PFSK-1 (cell line): Measurements from ENCODE around the gene DHRS9.

Experiments
- FOXP2 ChIP-seq: optimal IDR thresholded peaks from 2 replicates; pipeline ENCODE3; 2011; ENCODE audit warnings: borderline replicate concordance, control low read depth, inconsistent platforms; ENCODE audit not compliant: insufficient read depth; ENCODE audit errors: extremely low read length, extremely low read depth
- POLR2AphosphoS5 ChIP-seq: IDR thresholded peaks from 2 replicates; pipeline ENCODE4 v1.6.1; 2012; ENCODE audit warnings: low read depth, mild to moderate bottlenecking, control low read depth, low read length, moderate library complexity
- SIN3A ChIP-seq: IDR thresholded peaks from 2 replicates; pipeline ENCODE4 v1.6.1; 2012; ENCODE audit warnings: mild to moderate bottlenecking, low read length, moderate library complexity, borderline replicate concordance; ENCODE audit not compliant: insufficient read depth
- TAF1 ChIP-seq: IDR thresholded peaks from 2 replicates; pipeline ENCODE4 v1.6.1; 2012; ENCODE audit warnings: low read length, control low read depth, borderline replicate concordance; ENCODE audit not compliant: insufficient read depth
- TF ChIP-seq, protein P1 (sequence below), 2 experiments: IDR thresholded peaks; 2 replicates each; pipeline versions ENCODE4 v1.6.1 to v1.8.0; 2011 to 2012; ENCODE audit warnings: low read depth in 2 of 2, low read length in 2 of 2, control low read depth in 1 of 2, inconsistent platforms in 1 of 2, mild to moderate bottlenecking in 1 of 2, moderate library complexity in 1 of 2; ENCODE audit not compliant: insufficient read depth in 1 of 2

Gene DHRS9

DNA sequence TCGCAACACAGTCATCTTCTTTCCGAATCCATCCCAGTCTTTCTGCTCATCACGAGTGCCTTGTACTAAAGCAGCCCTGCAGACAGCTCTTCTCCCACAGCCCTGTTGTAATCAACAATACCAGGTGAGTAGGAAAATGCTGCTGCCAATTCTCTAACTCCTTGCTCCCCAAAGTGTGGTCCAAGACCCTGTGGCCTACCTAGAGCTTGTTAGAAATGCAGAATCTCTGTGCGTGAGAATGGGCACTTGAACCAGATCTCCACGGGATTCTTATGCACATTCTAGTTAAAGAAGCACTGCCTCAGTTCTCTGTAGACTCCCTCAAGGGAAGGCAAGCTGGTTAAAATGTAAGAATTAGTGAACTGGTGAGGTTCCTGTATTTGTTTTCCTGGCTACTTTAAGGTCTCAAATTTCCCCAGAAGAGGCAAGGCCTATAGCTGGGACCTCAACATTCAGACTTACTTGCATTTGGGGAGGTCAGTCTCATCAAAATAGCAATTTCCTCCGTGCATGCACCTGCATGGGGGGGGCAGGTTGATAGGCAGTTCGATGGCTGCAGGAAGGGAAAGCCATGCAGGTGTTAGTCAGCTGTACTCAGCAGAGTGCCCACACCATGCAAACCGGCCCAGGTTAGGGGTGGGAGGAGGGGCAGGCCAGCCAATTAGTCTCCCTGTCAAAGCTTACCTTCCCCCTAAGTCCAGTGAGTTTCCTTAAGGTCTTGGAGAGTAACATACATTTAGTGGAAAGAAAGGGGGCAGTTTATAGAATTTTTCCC lies 70.8 kb downstream of the DHRS9 start:
- no peak for TF ChIP-seq SIN3A
- TF ChIP-seq, protein P1, sequence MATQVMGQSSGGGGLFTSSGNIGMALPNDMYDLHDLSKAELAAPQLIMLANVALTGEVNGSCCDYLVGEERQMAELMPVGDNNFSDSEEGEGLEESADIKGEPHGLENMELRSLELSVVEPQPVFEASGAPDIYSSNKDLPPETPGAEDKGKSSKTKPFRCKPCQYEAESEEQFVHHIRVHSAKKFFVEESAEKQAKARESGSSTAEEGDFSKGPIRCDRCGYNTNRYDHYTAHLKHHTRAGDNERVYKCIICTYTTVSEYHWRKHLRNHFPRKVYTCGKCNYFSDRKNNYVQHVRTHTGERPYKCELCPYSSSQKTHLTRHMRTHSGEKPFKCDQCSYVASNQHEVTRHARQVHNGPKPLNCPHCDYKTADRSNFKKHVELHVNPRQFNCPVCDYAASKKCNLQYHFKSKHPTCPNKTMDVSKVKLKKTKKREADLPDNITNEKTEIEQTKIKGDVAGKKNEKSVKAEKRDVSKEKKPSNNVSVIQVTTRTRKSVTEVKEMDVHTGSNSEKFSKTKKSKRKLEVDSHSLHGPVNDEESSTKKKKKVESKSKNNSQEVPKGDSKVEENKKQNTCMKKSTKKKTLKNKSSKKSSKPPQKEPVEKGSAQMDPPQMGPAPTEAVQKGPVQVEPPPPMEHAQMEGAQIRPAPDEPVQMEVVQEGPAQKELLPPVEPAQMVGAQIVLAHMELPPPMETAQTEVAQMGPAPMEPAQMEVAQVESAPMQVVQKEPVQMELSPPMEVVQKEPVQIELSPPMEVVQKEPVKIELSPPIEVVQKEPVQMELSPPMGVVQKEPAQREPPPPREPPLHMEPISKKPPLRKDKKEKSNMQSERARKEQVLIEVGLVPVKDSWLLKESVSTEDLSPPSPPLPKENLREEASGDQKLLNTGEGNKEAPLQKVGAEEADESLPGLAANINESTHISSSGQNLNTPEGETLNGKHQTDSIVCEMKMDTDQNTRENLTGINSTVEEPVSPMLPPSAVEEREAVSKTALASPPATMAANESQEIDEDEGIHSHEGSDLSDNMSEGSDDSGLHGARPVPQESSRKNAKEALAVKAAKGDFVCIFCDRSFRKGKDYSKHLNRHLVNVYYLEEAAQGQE (IDR thresholded peaks at IDR 0.05; ENCODE audit: insufficient read depth in 1 of 2, low read depth in 2 of 2, low read length in 2 of 2), result no peak
- TF ChIP-seq POLR2AphosphoS5, result no peak
- TF ChIP-seq FOXP2, result no peak
- TF ChIP-seq TAF1, result no peak

DNA sequence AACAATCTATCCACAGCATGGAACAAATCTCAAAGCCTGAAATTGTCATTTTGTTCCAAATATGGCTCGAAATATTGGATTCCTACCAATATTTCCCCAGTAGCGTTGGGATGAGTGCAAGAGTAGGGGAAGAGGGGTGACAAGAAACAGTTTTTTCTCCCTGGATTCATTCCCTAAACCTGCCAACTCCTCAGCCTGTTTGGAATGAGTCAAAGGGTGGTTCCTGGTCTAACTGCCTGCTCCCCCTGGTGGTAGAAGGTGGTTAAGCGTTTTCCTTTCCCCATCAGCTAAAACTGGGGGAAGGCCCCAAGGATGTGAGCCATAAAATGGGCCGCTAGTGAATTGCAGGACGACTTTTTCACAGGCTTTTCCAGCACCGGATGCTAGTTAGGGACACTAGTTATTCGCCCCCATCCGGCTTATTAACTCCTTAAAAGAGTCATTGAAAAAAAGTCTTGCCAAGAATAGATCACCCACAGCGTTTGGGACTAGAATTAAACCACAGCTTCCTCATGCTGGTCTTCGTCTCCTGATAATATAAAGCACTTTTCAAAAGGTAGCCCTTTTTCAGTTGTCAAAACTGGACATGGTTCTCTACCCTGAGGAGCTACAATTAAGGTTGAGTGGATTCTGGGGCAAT lies 72.5 kb downstream of the DHRS9 start:
- TF ChIP-seq FOXP2, result no peak
- TF ChIP-seq SIN3A, result no peak
- TF ChIP-seq, protein P1 (IDR thresholded peaks at IDR 0.05; ENCODE audit: insufficient read depth in 1 of 2, low read depth in 2 of 2, low read length in 2 of 2), result no peak
- TF ChIP-seq TAF1, result no peak
- no peak for TF ChIP-seq POLR2AphosphoS5

DNA sequence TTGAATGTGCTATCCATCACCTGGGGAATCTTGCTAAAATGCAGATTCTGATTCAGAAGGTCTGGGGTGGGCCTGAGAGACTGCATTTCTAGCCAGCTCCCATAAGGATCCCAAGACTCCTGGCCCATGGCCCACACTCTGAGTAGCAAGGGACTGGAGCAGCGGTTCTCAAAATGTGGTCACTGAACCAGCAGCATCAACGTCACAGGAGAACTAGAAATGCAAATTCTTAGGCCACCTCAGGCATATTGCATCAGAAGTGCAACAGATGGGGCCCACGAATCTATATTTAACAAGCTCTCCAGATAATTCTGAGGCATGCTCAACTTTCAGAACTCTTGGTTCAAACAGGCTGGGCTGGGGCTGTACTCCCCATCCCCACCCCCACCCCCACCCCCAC lies 74.6 kb downstream of the DHRS9 start:
- TF ChIP-seq POLR2AphosphoS5, result no peak
- TF ChIP-seq SIN3A, result no peak
- TF ChIP-seq TAF1, result no peak
- TF ChIP-seq, protein P1 (IDR thresholded peaks at IDR 0.05; ENCODE audit: insufficient read depth in 1 of 2, low read depth in 2 of 2, low read length in 2 of 2), result no peak
- no peak for TF ChIP-seq FOXP2
